ENCODE results near the gene SLC44A3.

The SLC44A3 gene

GRCh38 chr1:94801919-94802546, 18.1 kb upstream of the SLC44A3 start:
- DNase-seq (ENCODE audit: low spot score): peak; percentile 72

GRCh38 chr1:94803106-94803505, 17.1 kb upstream of the SLC44A3 start:
- no peak for DNase-seq (ENCODE audit: low spot score)

- DNase-seq (ENCODE audit: low spot score): no peak
Observed at GRCh38 chr1:94803517-94804441, 16.4 kb upstream of the SLC44A3 start.

- no peak for DNase-seq (ENCODE audit: low spot score)
Observed at GRCh38 chr1:94804442-94804837, 15.7 kb upstream of the SLC44A3 start.

- DNase-seq (ENCODE audit: low spot score): peak; percentile 56
Observed at GRCh38 chr1:94805912-94806311, 14.2 kb upstream of the SLC44A3 start.

GRCh38 chr1:94806441-94806871, 13.7 kb upstream of the SLC44A3 start:
- no peak for DNase-seq (ENCODE audit: low spot score)

GRCh38 chr1:94807742-94808491, 12.2 kb upstream of the SLC44A3 start:
- DNase-seq (ENCODE audit: low spot score): no peak

GRCh38 chr1:94808669-94809068, 11.5 kb upstream of the SLC44A3 start:
- DNase-seq (ENCODE audit: low spot score): no peak

GRCh38 chr1:94812985-94813384, 7.2 kb upstream of the SLC44A3 start:
- no peak for DNase-seq (ENCODE audit: low spot score)

- DNase-seq (ENCODE audit: low spot score): no peak
Observed at GRCh38 chr1:94816030-94816429, 4.1 kb upstream of the SLC44A3 start.

GRCh38 chr1:94817712-94818111, 2.4 kb upstream of the SLC44A3 start:
- no peak for DNase-seq (ENCODE audit: low spot score)

GRCh38 chr1:94819238-94819944, 766 bp upstream of the SLC44A3 start:
- no peak for DNase-seq (ENCODE audit: low spot score)

GRCh38 chr1:94820936-94821335, 779 bp downstream of the SLC44A3 start:
- DNase-seq (ENCODE audit: low spot score): no peak

- DNase-seq (ENCODE audit: low spot score): no peak
Observed at GRCh38 chr1:94821636-94822305, 1.6 kb downstream of the SLC44A3 start.

- DNase-seq (ENCODE audit: low spot score): no peak
Observed at GRCh38 chr1:94823116-94823515, 3.0 kb downstream of the SLC44A3 start.

- DNase-seq (ENCODE audit: low spot score): no peak
Observed at GRCh38 chr1:94825936-94826335, 5.8 kb downstream of the SLC44A3 start.

GRCh38 chr1:94827434-94827833, 7.3 kb downstream of the SLC44A3 start:
- no peak for DNase-seq (ENCODE audit: low spot score)

- DNase-seq (ENCODE audit: low spot score): no peak
Observed at GRCh38 chr1:94828251-94828650, 8.1 kb downstream of the SLC44A3 start.

GRCh38 chr1:94831641-94832040, 11.5 kb downstream of the SLC44A3 start:
- DNase-seq (ENCODE audit: low spot score): no peak

GRCh38 chr1:94832446-94832845, 12.3 kb downstream of the SLC44A3 start:
- DNase-seq (ENCODE audit: low spot score): no peak

- DNase-seq (ENCODE audit: low spot score): no peak
Observed at GRCh38 chr1:94832931-94833585, 12.9 kb downstream of the SLC44A3 start.

All from kidney capillary endothelial cell (primary cell).